Tibial nerve (tissue), 3 donors: ENCODE results near the gene RAB11FIP5.

Experiments used
- POLR2A ChIP-seq, 2 donors: fragments of 450-650 bp; IDR thresholded peaks; one replicate each; pipeline ENCODE4 v1.6.1; 2017; ENCODE audit warnings: antibody characterized with exemption in 2 of 2, mild to moderate bottlenecking in 2 of 2, moderate library complexity in 2 of 2
- TF ChIP-seq, protein P1 (sequence below), 5 experiments: fragments of 200-600 bp in 3 of 5; fragments of 450-650 bp in 2 of 5; sonication (generic) in 3 of 5; IDR thresholded peaks; one replicate each; pipeline ENCODE4 v1.5.1; 2016 to 2019; ENCODE audit warnings: antibody characterized with exemption in 5 of 5, mild to moderate bottlenecking in 3 of 5, moderate library complexity in 2 of 5

GRCh38 chr2:73085691-73086090 lies 27.1 kb downstream of the RAB11FIP5 start:
- TF ChIP-seq, protein P1, sequence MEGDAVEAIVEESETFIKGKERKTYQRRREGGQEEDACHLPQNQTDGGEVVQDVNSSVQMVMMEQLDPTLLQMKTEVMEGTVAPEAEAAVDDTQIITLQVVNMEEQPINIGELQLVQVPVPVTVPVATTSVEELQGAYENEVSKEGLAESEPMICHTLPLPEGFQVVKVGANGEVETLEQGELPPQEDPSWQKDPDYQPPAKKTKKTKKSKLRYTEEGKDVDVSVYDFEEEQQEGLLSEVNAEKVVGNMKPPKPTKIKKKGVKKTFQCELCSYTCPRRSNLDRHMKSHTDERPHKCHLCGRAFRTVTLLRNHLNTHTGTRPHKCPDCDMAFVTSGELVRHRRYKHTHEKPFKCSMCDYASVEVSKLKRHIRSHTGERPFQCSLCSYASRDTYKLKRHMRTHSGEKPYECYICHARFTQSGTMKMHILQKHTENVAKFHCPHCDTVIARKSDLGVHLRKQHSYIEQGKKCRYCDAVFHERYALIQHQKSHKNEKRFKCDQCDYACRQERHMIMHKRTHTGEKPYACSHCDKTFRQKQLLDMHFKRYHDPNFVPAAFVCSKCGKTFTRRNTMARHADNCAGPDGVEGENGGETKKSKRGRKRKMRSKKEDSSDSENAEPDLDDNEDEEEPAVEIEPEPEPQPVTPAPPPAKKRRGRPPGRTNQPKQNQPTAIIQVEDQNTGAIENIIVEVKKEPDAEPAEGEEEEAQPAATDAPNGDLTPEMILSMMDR (IDR thresholded peaks at IDR 0.05), result peak; percentile 87 to 94 (median 88)
- no peak for TF ChIP-seq POLR2A (IDR thresholded peaks at IDR 0.05)
